ENCODE data around the gene PRSS27. TPM values are rescaled to one million over a fixed set of nuclear protein-coding genes. Genes with fewer than 3 reads are reported as not detected.

PRSS27 gene
- polyA plus RNA-seq, 2 donors = 500 to 620 TPM

DNA sequence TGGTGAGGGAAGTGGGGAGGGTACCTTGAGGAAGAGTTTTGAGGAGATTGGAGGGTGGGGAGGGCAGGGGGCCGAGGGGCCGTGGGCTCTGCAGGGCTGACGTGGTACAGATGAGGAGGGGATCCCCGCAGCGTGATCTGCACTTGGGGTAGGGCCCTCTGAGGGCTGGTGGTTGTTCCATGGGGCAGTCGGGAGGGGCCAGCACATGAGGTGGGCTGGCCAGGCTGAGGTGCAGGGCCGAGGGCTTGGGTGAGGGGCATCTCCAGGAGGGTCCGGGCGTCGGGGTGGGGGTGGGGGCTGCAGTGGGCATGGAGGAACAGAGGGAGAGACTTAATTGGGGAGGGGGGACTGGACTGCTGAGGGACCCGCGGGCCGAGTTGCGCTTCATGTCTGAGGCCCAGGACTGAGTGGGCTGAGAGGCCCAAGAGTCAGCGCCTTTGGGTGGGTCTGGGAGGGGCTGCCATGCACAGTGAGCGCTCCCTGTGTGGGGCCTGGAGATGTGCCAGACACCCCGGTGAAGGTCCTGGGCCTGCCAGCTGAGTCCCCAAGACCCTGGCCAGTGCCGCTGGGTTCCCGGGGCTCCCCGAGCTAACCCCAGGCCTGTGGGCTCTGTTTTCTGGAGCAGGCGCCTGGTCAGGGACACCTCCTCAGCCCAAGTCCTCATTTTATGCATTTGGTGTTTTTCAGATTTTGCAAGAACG lies 13.3 kb downstream of the PRSS27 start:
- Histone ChIP-seq H3K27ac (ENCODE audit: low read depth in 2 of 2, low read length in 1 of 2) (no peak overlapping the region), H3K9me3 (ENCODE audit: control insufficient read depth in 2 of 2, insufficient read depth in 1 of 2, low read depth in 1 of 2, low read length in 1 of 2) (no peaks in the 10 kb centered on the region), H3K4me3 (ENCODE audit: low read depth in 1 of 2, low read length in 2 of 2) (no peak overlapping the region), H3K36me3 (ENCODE audit: control insufficient read depth in 2 of 2, insufficient read depth in 2 of 2, low read length in 1 of 2) (peaks cover 0 to 57% of the 10 kb centered on the region in 2 donors), H3K4me1 (ENCODE audit: control insufficient read depth in 2 of 2, insufficient read depth in 2 of 2, low read length in 1 of 2) (peaks cover 0 to 2% of the 10 kb centered on the region in 2 donors), H3K27me3 (ENCODE audit: control insufficient read depth in 1 of 2, insufficient read depth in 2 of 2, low read length in 2 of 2) (no peaks in the 10 kb centered on the region)
- 93% methylated on average over 18 to 22 of the region's 22 CpGs for WGBS, 2 donors

GRCh38 chr16:2706085-2706484 lies 13.9 kb downstream of the PRSS27 start:
- H3K4me1 ChIP-seq (ENCODE audit: control insufficient read depth in 2 of 2, insufficient read depth in 2 of 2, low read length in 1 of 2) = no peaks in the 10 kb centered on the region
- WGBS, 2 donors = 93 to 94% methylated on average over 17 of the region's 17 CpGs
- H3K36me3 ChIP-seq (ENCODE audit: control insufficient read depth in 2 of 2, insufficient read depth in 2 of 2, low read length in 1 of 2) = peaks cover 0 to 63% of the 10 kb centered on the region in 2 donors
- H3K27me3 ChIP-seq (ENCODE audit: control insufficient read depth in 1 of 2, insufficient read depth in 2 of 2, low read length in 2 of 2) = no peaks in the 10 kb centered on the region
- H3K27ac ChIP-seq (ENCODE audit: low read depth in 2 of 2, low read length in 1 of 2) = no peak overlapping the region
- H3K4me3 ChIP-seq (ENCODE audit: low read depth in 1 of 2, low read length in 2 of 2) = no peak overlapping the region
- no peaks in the 10 kb centered on the region for H3K9me3 ChIP-seq (ENCODE audit: control insufficient read depth in 2 of 2, insufficient read depth in 1 of 2, low read depth in 1 of 2, low read length in 1 of 2)

DNA sequence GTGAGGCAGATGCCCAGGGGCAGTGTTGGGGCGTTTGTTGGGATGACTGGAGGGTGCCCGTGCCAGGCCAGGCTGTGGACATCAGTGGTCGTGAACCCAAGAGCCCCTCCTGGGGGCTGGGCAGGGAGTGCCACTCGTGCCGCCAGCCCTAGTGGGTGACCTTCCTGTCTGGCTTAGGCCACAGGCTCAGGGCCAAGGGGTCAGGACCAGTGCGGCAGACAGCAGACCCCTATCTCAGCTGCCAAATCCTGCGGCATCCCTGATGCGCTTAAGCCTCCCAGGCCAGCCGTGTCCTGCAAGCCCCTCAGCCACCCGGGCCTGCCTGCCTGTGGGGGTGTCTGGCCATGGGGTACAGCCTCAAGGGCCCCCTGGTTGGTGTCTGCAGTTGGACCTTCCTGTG lies 14.7 kb downstream of the PRSS27 start:
- H3K4me1 ChIP-seq (ENCODE audit: control insufficient read depth in 2 of 2, insufficient read depth in 2 of 2, low read length in 1 of 2) = no peaks in the 10 kb centered on the region
- H3K9me3 ChIP-seq (ENCODE audit: control insufficient read depth in 2 of 2, insufficient read depth in 1 of 2, low read depth in 1 of 2, low read length in 1 of 2) = no peaks in the 10 kb centered on the region
- WGBS, 2 donors = 91 to 94% methylated on average over 10 of the region's 10 CpGs
- peaks cover 0 to 65% of the 10 kb centered on the region in 2 donors for H3K36me3 ChIP-seq (ENCODE audit: control insufficient read depth in 2 of 2, insufficient read depth in 2 of 2, low read length in 1 of 2)
- H3K27me3 ChIP-seq (ENCODE audit: control insufficient read depth in 1 of 2, insufficient read depth in 2 of 2, low read length in 2 of 2) = no peaks in the 10 kb centered on the region
- no peak overlapping the region for H3K27ac ChIP-seq (ENCODE audit: low read depth in 2 of 2, low read length in 1 of 2)
- no peak overlapping the region for H3K4me3 ChIP-seq (ENCODE audit: low read depth in 1 of 2, low read length in 2 of 2)

DNA sequence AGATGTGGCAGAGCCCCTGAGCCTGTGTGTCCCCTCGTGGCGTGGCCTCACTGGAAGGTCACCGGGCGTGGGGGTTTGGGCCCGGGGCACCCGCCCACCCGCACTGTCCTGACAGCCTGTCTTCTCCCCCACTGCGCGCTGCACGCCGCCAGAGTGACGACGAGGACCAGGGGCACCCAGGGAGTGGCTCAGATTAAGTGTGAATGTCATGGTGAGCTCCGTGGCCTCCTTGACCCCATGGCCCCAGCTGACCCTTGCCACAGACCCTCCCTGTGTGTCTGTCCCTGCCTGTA lies 15.1 kb downstream of the PRSS27 start:
- no peaks in the 10 kb centered on the region for H3K4me1 ChIP-seq (ENCODE audit: control insufficient read depth in 2 of 2, insufficient read depth in 2 of 2, low read length in 1 of 2)
- no peak overlapping the region for H3K27ac ChIP-seq (ENCODE audit: low read depth in 2 of 2, low read length in 1 of 2)
- no peak overlapping the region for H3K4me3 ChIP-seq (ENCODE audit: low read depth in 1 of 2, low read length in 2 of 2)
- no peaks in the 10 kb centered on the region for H3K27me3 ChIP-seq (ENCODE audit: control insufficient read depth in 1 of 2, insufficient read depth in 2 of 2, low read length in 2 of 2)
- WGBS, 2 donors = 92% methylated on average over 14 of the region's 14 CpGs
- peaks cover 0 to 65% of the 10 kb centered on the region in 2 donors for H3K36me3 ChIP-seq (ENCODE audit: control insufficient read depth in 2 of 2, insufficient read depth in 2 of 2, low read length in 1 of 2)
- no peaks in the 10 kb centered on the region for H3K9me3 ChIP-seq (ENCODE audit: control insufficient read depth in 2 of 2, insufficient read depth in 1 of 2, low read depth in 1 of 2, low read length in 1 of 2)

- Histone ChIP-seq H3K4me3 (ENCODE audit: low read depth in 1 of 2, low read length in 2 of 2) (no peak overlapping the region), H3K27me3 (ENCODE audit: control insufficient read depth in 1 of 2, insufficient read depth in 2 of 2, low read length in 2 of 2) (no peaks in the 10 kb centered on the region), H3K9me3 (ENCODE audit: control insufficient read depth in 2 of 2, insufficient read depth in 1 of 2, low read depth in 1 of 2, low read length in 1 of 2) (no peaks in the 10 kb centered on the region), H3K4me1 (ENCODE audit: control insufficient read depth in 2 of 2, insufficient read depth in 2 of 2, low read length in 1 of 2) (no peaks in the 10 kb centered on the region), H3K27ac (ENCODE audit: low read depth in 2 of 2, low read length in 1 of 2) (no peak overlapping the region), H3K36me3 (ENCODE audit: control insufficient read depth in 2 of 2, insufficient read depth in 2 of 2, low read length in 1 of 2) (peaks cover 0 to 66% of the 10 kb centered on the region in 2 donors)
- 92 to 94% methylated on average over 33 of the region's 33 CpGs for WGBS, 2 donors
These were observed 15.7 kb downstream of the PRSS27 start for GRCh38 chr16:2704166-2704982.

DNA sequence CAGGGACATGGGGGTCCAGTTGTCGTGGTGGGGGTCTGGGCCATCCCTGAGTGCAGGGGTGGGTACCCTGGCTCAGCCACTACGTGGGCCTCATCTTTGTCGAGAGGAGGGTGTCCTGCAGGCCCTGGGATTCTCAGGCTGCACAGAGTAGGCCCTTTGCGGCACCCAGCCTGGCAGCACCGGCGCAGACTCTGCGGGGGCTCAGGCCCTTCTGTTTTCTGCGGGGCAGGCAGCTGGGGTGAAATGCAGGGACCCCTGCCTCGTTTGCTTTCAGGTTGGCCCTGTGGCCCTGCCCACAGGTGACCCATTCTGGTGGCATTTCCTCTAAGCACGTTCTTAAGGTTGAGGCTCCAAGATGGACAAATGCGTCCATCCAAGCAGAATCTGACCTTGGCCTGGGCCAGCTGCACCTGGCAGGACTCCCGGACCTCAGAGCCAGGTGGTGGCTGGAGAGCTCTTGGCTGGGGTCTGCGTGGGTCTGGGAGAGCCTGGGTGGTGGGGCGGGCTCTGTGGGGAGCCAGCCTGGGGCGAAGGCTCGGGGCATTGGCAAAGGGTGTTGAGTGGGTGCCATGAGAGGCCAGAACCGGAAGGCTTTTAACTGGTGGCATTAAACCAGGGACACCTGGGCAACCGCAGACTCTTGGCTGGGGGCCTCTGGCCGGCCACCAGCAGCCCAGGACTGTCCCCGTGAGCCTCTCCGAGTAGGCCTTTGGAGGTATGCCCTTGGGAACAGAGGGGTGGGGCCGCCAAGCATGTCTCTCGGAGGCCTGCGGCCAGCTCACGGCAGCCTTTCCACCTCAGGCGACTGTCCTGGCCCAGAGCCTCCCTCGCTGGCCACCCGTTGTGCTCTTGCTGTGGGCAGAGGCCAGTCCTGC lies 16.9 kb downstream of the PRSS27 start:
- 88% methylated on average over 27 to 28 of the region's 28 CpGs for WGBS, 2 donors
- Histone ChIP-seq H3K27ac (ENCODE audit: low read depth in 2 of 2, low read length in 1 of 2) (no peak overlapping the region), H3K9me3 (ENCODE audit: control insufficient read depth in 2 of 2, insufficient read depth in 1 of 2, low read depth in 1 of 2, low read length in 1 of 2) (no peaks in the 10 kb centered on the region), H3K27me3 (ENCODE audit: control insufficient read depth in 1 of 2, insufficient read depth in 2 of 2, low read length in 2 of 2) (no peaks in the 10 kb centered on the region), H3K4me1 (ENCODE audit: control insufficient read depth in 2 of 2, insufficient read depth in 2 of 2, low read length in 1 of 2) (no peaks in the 10 kb centered on the region), H3K36me3 (ENCODE audit: control insufficient read depth in 2 of 2, insufficient read depth in 2 of 2, low read length in 1 of 2) (peaks cover 2 to 70% of the 10 kb centered on the region in 2 donors), H3K4me3 (ENCODE audit: low read depth in 1 of 2, low read length in 2 of 2) (no peak overlapping the region)

- Histone ChIP-seq H3K4me3 (ENCODE audit: low read depth in 1 of 2, low read length in 2 of 2) (no peak overlapping the region), H3K27me3 (ENCODE audit: control insufficient read depth in 1 of 2, insufficient read depth in 2 of 2, low read length in 2 of 2) (no peaks in the 10 kb centered on the region), H3K4me1 (ENCODE audit: control insufficient read depth in 2 of 2, insufficient read depth in 2 of 2, low read length in 1 of 2) (no peaks in the 10 kb centered on the region), H3K36me3 (ENCODE audit: control insufficient read depth in 2 of 2, insufficient read depth in 2 of 2, low read length in 1 of 2) (peaks cover 5 to 67% of the 10 kb centered on the region in 2 donors), H3K27ac (ENCODE audit: low read depth in 2 of 2, low read length in 1 of 2) (no peak overlapping the region), H3K9me3 (ENCODE audit: control insufficient read depth in 2 of 2, insufficient read depth in 1 of 2, low read depth in 1 of 2, low read length in 1 of 2) (no peaks in the 10 kb centered on the region)
- WGBS, 2 donors = 92 to 94% methylated on average over 13 of the region's 13 CpGs
These were observed 17.6 kb downstream of the PRSS27 start for GRCh38 chr16:2702438-2702825.

GRCh38 chr16:2701713-2702437 lies 18.1 kb downstream of the PRSS27 start:
- Histone ChIP-seq H3K36me3 (ENCODE audit: control insufficient read depth in 2 of 2, insufficient read depth in 2 of 2, low read length in 1 of 2) (peaks cover 5 to 71% of the 10 kb centered on the region in 2 donors), H3K4me3 (ENCODE audit: low read depth in 1 of 2, low read length in 2 of 2) (no peak overlapping the region), H3K27ac (ENCODE audit: low read depth in 2 of 2, low read length in 1 of 2) (no peak overlapping the region), H3K4me1 (ENCODE audit: control insufficient read depth in 2 of 2, insufficient read depth in 2 of 2, low read length in 1 of 2) (no peaks in the 10 kb centered on the region), H3K27me3 (ENCODE audit: control insufficient read depth in 1 of 2, insufficient read depth in 2 of 2, low read length in 2 of 2) (no peaks in the 10 kb centered on the region), H3K9me3 (ENCODE audit: control insufficient read depth in 2 of 2, insufficient read depth in 1 of 2, low read depth in 1 of 2, low read length in 1 of 2) (no peaks in the 10 kb centered on the region)
- 91 to 93% methylated on average over 28 to 29 of the region's 29 CpGs for whole genome bisulfite sequencing, 2 donors

DNA sequence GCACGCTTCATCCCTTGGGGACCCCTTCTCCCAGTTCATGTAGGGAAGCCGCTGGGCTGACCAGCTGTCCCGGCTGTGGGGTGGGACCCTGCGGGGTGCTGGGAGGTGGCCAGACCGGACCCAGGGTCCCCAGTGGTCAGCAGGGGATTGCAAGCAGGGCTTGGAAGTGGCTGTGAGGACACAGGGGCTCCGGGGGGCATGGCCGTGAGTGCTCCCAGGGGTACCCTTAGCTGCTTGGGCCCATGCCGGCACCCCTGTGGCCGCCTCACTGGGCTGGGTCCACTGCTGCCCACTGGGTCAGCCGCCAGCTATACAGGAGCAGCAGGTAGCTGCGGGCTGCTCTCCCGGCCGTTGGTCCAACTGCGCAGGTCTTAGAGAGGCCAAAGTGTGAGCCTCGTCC lies 18.8 kb downstream of the PRSS27 start:
- Histone ChIP-seq H3K27me3 (ENCODE audit: control insufficient read depth in 1 of 2, insufficient read depth in 2 of 2, low read length in 2 of 2) (no peaks in the 10 kb centered on the region), H3K9me3 (ENCODE audit: control insufficient read depth in 2 of 2, insufficient read depth in 1 of 2, low read depth in 1 of 2, low read length in 1 of 2) (no peaks in the 10 kb centered on the region), H3K4me3 (ENCODE audit: low read depth in 1 of 2, low read length in 2 of 2) (no peak overlapping the region), H3K36me3 (ENCODE audit: control insufficient read depth in 2 of 2, insufficient read depth in 2 of 2, low read length in 1 of 2) (peaks cover 5 to 75% of the 10 kb centered on the region in 2 donors), H3K27ac (ENCODE audit: low read depth in 2 of 2, low read length in 1 of 2) (no peak overlapping the region), H3K4me1 (ENCODE audit: control insufficient read depth in 2 of 2, insufficient read depth in 2 of 2, low read length in 1 of 2) (no peaks in the 10 kb centered on the region)
- 94 to 95% methylated on average over 14 to 15 of the region's 15 CpGs for WGBS, 2 donors
